Endodermal cell (in vitro differentiated cells): Measurements from ENCODE around the gene SERPINA12. TPM values are rescaled to one million over a fixed set of nuclear protein-coding genes. Genes with fewer than 3 reads are reported as not detected.

Experiments used
- DNase-seq: peaks from one replicate; pipeline ENCODE4 v3.0.0-alpha.2; 2017
- H3K27ac ChIP-seq: 2 replicates; pipeline ENCODE4 v1.5.1; 2013; ENCODE audit warnings: mild to moderate bottlenecking, low read depth, low read length, moderate library complexity
- H3K27me3 ChIP-seq: 2 replicates; pipeline ENCODE4 v1.6.1; 2013; ENCODE audit warnings: mild to moderate bottlenecking, low read length, moderate library complexity; ENCODE audit not compliant: insufficient read depth, control insufficient read depth, poor library complexity, severe bottlenecking
- H3K36me3 ChIP-seq: 2 replicates; pipeline ENCODE4 v1.7.0; 2013; ENCODE audit warnings: mild to moderate bottlenecking, low read length, moderate library complexity; ENCODE audit not compliant: control insufficient read depth, insufficient read depth
- H3K4me1 ChIP-seq: one replicate; pipeline ENCODE4 v1.7.0; 2013; ENCODE audit warnings: low read length; ENCODE audit not compliant: control insufficient read depth, insufficient read depth
- H3K4me3 ChIP-seq: 2 replicates; pipeline ENCODE4 v1.5.1; 2013; ENCODE audit warnings: mild to moderate bottlenecking, low read length, moderate library complexity
- H3K9ac ChIP-seq: 2 replicates; pipeline ENCODE4 v1.6.1; 2013; ENCODE audit warnings: mild to moderate bottlenecking, low read length, moderate library complexity; ENCODE audit not compliant: poor library complexity, severe bottlenecking; ENCODE audit errors: extremely low read depth
- H3K9me3 ChIP-seq: 2 replicates; pipeline ENCODE4 v1.6.1; 2013; ENCODE audit warnings: mild to moderate bottlenecking, low read length, moderate library complexity; ENCODE audit not compliant: control insufficient read depth
- H3K27ac Mint-ChIP-seq: 2 replicates; pipeline ENCODE4 v1.8.0; 2020; ENCODE audit warnings: mixed read lengths
- H3K27me3 Mint-ChIP-seq: 2 replicates; pipeline ENCODE4 v1.8.0; 2021; ENCODE audit warnings: mild to moderate bottlenecking, mixed read lengths; ENCODE audit not compliant: insufficient read depth
- H3K36me3 Mint-ChIP-seq: 2 replicates; pipeline ENCODE4 v1.8.0; 2020; ENCODE audit warnings: low read depth, mixed read lengths
- H3K4me1 Mint-ChIP-seq: 2 replicates; pipeline ENCODE4 v1.8.0; 2020; ENCODE audit warnings: mixed read lengths
- H3K4me3 Mint-ChIP-seq: 2 replicates; pipeline ENCODE4 v1.8.0; 2020; ENCODE audit warnings: mild to moderate bottlenecking, moderate library complexity, mixed read lengths
- H3K9me3 Mint-ChIP-seq: 2 replicates; pipeline ENCODE4 v1.8.0; 2020; ENCODE audit warnings: mild to moderate bottlenecking, mixed read lengths
- WGBS, 2 experiments: methylation state at CpG; one replicate each; pipeline versions ENCODE4 v1.1.5 to v1.1.7; 2013; ENCODE audit warnings: missing lambda C conversion rate in 2 of 2, mixed read lengths in 1 of 2; ENCODE audit not compliant: insufficient coverage in 1 of 2, insufficient read length in 1 of 2; 5-methylcytosine and 5-hydroxymethylcytosine counted together
- total RNA-seq, 2 donors: library from RNA; stranded (reverse); fragmentation: NEBNext Ultra II Directional in 1 of 2; extraction: Animal tissue kit (Norgen Biotek cat#: 25700) in 1 of 2; gene quantifications; 2 replicates in 1 of 2; 3 replicates in 1 of 2; pipeline ENCODE4 v1.2.1, GENCODE V29; 2021
- TF ChIP-seq, protein P1 (sequence below): fragments of 200-600 bp; sonication (generic); conservative IDR thresholded peaks from 2 replicates; pipeline ENCODE4 v1.5.0; 2021; ENCODE audit warnings: antibody characterized with exemption, mild to moderate bottlenecking

Gene SERPINA12
- total RNA-seq, 2 donors from 2014 or later, result not detected

DNA sequence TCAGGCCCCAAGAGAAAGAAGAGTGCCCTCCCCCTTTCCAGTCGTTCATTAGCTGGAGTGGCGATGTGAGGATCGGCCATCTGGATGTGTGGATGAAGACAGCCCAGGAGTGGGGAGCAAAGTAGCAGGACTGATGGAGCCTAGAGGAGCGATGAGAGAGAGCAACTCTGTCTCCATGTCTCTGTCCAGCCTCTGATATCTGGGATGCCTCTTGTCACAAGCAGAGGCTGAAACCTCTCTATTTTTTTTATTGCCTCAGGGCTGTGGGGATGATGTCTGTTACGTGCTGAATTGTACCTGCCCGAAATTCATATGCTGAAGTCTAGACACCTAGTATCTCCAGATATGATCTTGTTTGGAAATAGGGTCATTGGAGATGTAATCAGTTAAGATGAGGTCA lies 59.3 kb downstream of the SERPINA12 start:
- Mint-ChIP-seq H3K4me3 (no peak overlapping the region), H3K27me3 (peaks cover 4% of the 10 kb centered on the region), H3K36me3 (no peaks in the 10 kb centered on the region), H3K4me1 (peaks cover 8% of the 10 kb centered on the region), H3K27ac (no peak overlapping the region), H3K9me3 (no peaks in the 10 kb centered on the region)
- Histone ChIP-seq H3K9ac (no peak overlapping the region), H3K36me3 (no peaks in the 10 kb centered on the region), H3K4me1 (no peaks in the 10 kb centered on the region), H3K4me3 (no peak overlapping the region), H3K9me3 (no peaks in the 10 kb centered on the region), H3K27ac (no peak overlapping the region), H3K27me3 (no peaks in the 10 kb centered on the region)
- DNase-seq, result no peak
- 89 to 100% methylated on average over 1 to 6 of the region's 6 CpGs for WGBS, 2 experiments
- TF ChIP-seq, protein P1, sequence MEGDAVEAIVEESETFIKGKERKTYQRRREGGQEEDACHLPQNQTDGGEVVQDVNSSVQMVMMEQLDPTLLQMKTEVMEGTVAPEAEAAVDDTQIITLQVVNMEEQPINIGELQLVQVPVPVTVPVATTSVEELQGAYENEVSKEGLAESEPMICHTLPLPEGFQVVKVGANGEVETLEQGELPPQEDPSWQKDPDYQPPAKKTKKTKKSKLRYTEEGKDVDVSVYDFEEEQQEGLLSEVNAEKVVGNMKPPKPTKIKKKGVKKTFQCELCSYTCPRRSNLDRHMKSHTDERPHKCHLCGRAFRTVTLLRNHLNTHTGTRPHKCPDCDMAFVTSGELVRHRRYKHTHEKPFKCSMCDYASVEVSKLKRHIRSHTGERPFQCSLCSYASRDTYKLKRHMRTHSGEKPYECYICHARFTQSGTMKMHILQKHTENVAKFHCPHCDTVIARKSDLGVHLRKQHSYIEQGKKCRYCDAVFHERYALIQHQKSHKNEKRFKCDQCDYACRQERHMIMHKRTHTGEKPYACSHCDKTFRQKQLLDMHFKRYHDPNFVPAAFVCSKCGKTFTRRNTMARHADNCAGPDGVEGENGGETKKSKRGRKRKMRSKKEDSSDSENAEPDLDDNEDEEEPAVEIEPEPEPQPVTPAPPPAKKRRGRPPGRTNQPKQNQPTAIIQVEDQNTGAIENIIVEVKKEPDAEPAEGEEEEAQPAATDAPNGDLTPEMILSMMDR, result no peak

GRCh38 chr14:94448071-94448808 lies 61.0 kb downstream of the SERPINA12 start:
- Histone ChIP-seq H3K36me3 (no peaks in the 10 kb centered on the region), H3K4me1 (no peaks in the 10 kb centered on the region), H3K27me3 (no peaks in the 10 kb centered on the region), H3K27ac (no peak overlapping the region), H3K9ac (no peak overlapping the region), H3K4me3 (no peak overlapping the region), H3K9me3 (no peaks in the 10 kb centered on the region)
- DNase-seq, result no peak
- TF ChIP-seq, protein P1, result no peak
- Mint-ChIP-seq H3K36me3 (no peaks in the 10 kb centered on the region), H3K27ac (no peak overlapping the region), H3K9me3 (no peaks in the 10 kb centered on the region), H3K27me3 (peaks cover 4% of the 10 kb centered on the region), H3K4me3 (no peak overlapping the region), H3K4me1 (peaks cover 8% of the 10 kb centered on the region)
- WGBS, 2 experiments, result 91 to 93% methylated on average over 7 to 14 of the region's 14 CpGs

GRCh38 chr14:94447206-94447605 lies 62.1 kb downstream of the SERPINA12 start:
- TF ChIP-seq, protein P1, result no peak
- Histone ChIP-seq H3K27ac (no peak overlapping the region), H3K36me3 (no peaks in the 10 kb centered on the region), H3K4me3 (no peak overlapping the region), H3K9me3 (no peaks in the 10 kb centered on the region), H3K27me3 (no peaks in the 10 kb centered on the region), H3K4me1 (no peaks in the 10 kb centered on the region), H3K9ac (no peak overlapping the region)
- no peaks in the 10 kb centered on the region for H3K36me3 Mint-ChIP-seq
- H3K4me1 Mint-ChIP-seq, result peaks cover 8% of the 10 kb centered on the region
- H3K27ac Mint-ChIP-seq, result no peak overlapping the region
- 84 to 93% methylated on average over 2 to 3 of the region's 3 CpGs for WGBS, 2 experiments
- H3K9me3 Mint-ChIP-seq, result no peaks in the 10 kb centered on the region
- peaks cover 4% of the 10 kb centered on the region for H3K27me3 Mint-ChIP-seq
- no peak overlapping the region for H3K4me3 Mint-ChIP-seq
- no peak for DNase-seq
